Epithelial cell of prostate (primary cell): Measurements from ENCODE around the gene ZNF341.

ENCODE experiments used
- DNase-seq: peaks from one replicate; pipeline ENCODE4 v3.0.0-alpha.2; 2011; ENCODE audit warnings: low read depth, low spot score
- H3K27ac ChIP-seq: fragments of 450-650 bp; 2 replicates; pipeline ENCODE4 v1.5.1; 2017; ENCODE audit warnings: mild to moderate bottlenecking

ZNF341 gene

GRCh38 chr20:33817411-33817810, 85.6 kb downstream of the ZNF341 start:
- DNase-seq, result no peak
- H3K27ac ChIP-seq, result no peak overlapping the region

GRCh38 chr20:33819456-33819855, 87.7 kb downstream of the ZNF341 start:
- H3K27ac ChIP-seq, result no peak overlapping the region
- no peak for DNase-seq

GRCh38 chr20:33820362-33820761, 88.6 kb downstream of the ZNF341 start:
- DNase-seq, result no peak
- H3K27ac ChIP-seq, result no peak overlapping the region

GRCh38 chr20:33821270-33821836, 89.6 kb downstream of the ZNF341 start:
- no peak overlapping the region for H3K27ac ChIP-seq

GRCh38 chr20:33822423-33822822, 90.6 kb downstream of the ZNF341 start:
- no peak overlapping the region for H3K27ac ChIP-seq
- no peak for DNase-seq

More at GRCh38 chr20:33821270-33821836, 89.6 kb downstream of the ZNF341 start:
- DNase-seq, result no peak

- DNase-seq, result no peak
Measured at GRCh38 chr20:33822991-33823390, 91.2 kb downstream of the ZNF341 start.

GRCh38 chr20:33824852-33825251, 93.1 kb downstream of the ZNF341 start:
- no peak for DNase-seq
- no peak overlapping the region for H3K27ac ChIP-seq

More at GRCh38 chr20:33822991-33823390, 91.2 kb downstream of the ZNF341 start:
- no peak overlapping the region for H3K27ac ChIP-seq

GRCh38 chr20:33825340-33826269, 93.8 kb downstream of the ZNF341 start:
- no peak overlapping the region for H3K27ac ChIP-seq
- no peak for DNase-seq

- no peak for DNase-seq
- H3K27ac ChIP-seq, result no peak overlapping the region
Measured at GRCh38 chr20:33826270-33826897, 94.6 kb downstream of the ZNF341 start.

- no peak for DNase-seq
- no peak overlapping the region for H3K27ac ChIP-seq
Measured at GRCh38 chr20:33827109-33827508, 95.3 kb downstream of the ZNF341 start.

- H3K27ac ChIP-seq, result no peak overlapping the region
- DNase-seq, result no peak
Measured at GRCh38 chr20:33827634-33828325, 96.0 kb downstream of the ZNF341 start.

- H3K27ac ChIP-seq, result no peak overlapping the region
- no peak for DNase-seq
Measured at GRCh38 chr20:33828326-33828844, 96.6 kb downstream of the ZNF341 start.

GRCh38 chr20:33828967-33829560, 97.3 kb downstream of the ZNF341 start:
- no peak for DNase-seq
- H3K27ac ChIP-seq, result no peak overlapping the region

GRCh38 chr20:33829636-33830035, 97.8 kb downstream of the ZNF341 start:
- no peak overlapping the region for H3K27ac ChIP-seq
- DNase-seq, result no peak

- H3K27ac ChIP-seq, result no peak overlapping the region
- DNase-seq, result no peak
Measured at GRCh38 chr20:33830371-33830770, 98.6 kb downstream of the ZNF341 start.

- no peak overlapping the region for H3K27ac ChIP-seq
- no peak for DNase-seq
Measured at GRCh38 chr20:33832103-33832804, 100.5 kb downstream of the ZNF341 start.

GRCh38 chr20:33833333-33833732, 101.5 kb downstream of the ZNF341 start:
- no peak for DNase-seq
- no peak overlapping the region for H3K27ac ChIP-seq

- DNase-seq, result no peak
- H3K27ac ChIP-seq, result no peak overlapping the region
Measured at GRCh38 chr20:33835615-33836172, 103.9 kb downstream of the ZNF341 start.

- no peak overlapping the region for H3K27ac ChIP-seq
- DNase-seq, result no peak
Measured at GRCh38 chr20:33836277-33836676, 104.5 kb downstream of the ZNF341 start.
